ENCODE data around the gene MRPL12. TPM values are rescaled to one million over a fixed set of nuclear protein-coding genes. Genes with fewer than 3 reads are reported as not detected.
A peak's percentile ranks its signal among the peaks of the same experiment; 100 is the strongest.

The MRPL12 gene
- total RNA-seq, 1 donor from 2014 or later: 106 TPM

DNA sequence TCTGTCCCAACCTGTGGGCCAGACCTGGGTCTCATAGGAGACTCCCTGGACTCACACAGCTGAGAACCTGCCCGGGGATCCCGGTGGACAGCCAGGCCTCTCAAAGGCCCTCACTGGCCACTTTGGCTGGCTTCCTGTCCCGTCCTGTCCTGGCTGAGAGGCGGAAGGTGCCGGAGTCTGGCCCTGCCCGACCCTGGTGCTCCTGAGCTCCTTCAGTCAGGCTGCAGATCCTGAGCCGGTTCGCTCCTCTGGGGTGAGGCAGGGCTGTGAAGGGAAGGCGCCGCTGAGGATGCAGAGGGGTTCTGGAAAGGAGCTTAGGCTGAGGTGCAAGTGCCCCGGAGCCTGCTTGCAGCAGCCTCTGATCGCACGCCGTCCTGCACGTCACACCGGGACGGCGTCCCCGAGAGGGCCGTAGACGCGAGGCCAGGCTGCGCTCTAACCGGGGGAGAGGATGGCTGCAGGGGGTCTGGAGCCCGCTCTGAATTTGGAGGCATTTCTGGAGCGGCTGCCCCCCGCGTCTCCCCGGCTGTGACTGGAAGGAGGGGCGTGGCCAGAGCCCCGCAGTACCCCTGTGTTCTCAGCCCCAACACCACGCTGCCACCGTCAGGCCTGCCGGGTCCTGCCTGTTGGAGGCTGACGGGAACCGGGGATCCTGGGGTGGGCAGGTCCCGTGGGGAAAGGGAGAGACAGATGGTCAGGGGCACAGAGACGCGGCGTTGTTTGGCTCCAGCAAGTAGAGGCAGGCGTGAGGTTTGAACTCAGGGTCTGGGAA lies 15.2 kb upstream of the MRPL12 start:
- Mint-ChIP-seq H3K27ac (ENCODE audit: unreplicated experiment) (no peak overlapping the region), H3K36me3 (ENCODE audit: low read depth) (peaks cover 2% of the 10 kb centered on the region), H3K9me3 (no peaks in the 10 kb centered on the region), H3K27me3 (ENCODE audit: low read depth) (no peaks in the 10 kb centered on the region), H3K4me1 (peaks cover 12% of the 10 kb centered on the region), H3K4me3 (peak overlapping the region; percentile 76)
- TF ChIP-seq, protein P1, sequence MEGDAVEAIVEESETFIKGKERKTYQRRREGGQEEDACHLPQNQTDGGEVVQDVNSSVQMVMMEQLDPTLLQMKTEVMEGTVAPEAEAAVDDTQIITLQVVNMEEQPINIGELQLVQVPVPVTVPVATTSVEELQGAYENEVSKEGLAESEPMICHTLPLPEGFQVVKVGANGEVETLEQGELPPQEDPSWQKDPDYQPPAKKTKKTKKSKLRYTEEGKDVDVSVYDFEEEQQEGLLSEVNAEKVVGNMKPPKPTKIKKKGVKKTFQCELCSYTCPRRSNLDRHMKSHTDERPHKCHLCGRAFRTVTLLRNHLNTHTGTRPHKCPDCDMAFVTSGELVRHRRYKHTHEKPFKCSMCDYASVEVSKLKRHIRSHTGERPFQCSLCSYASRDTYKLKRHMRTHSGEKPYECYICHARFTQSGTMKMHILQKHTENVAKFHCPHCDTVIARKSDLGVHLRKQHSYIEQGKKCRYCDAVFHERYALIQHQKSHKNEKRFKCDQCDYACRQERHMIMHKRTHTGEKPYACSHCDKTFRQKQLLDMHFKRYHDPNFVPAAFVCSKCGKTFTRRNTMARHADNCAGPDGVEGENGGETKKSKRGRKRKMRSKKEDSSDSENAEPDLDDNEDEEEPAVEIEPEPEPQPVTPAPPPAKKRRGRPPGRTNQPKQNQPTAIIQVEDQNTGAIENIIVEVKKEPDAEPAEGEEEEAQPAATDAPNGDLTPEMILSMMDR (conservative IDR thresholded peaks at IDR 0.05): no peak
- no peak for DNase-seq (ENCODE audit: low read depth, low spot score)

DNA sequence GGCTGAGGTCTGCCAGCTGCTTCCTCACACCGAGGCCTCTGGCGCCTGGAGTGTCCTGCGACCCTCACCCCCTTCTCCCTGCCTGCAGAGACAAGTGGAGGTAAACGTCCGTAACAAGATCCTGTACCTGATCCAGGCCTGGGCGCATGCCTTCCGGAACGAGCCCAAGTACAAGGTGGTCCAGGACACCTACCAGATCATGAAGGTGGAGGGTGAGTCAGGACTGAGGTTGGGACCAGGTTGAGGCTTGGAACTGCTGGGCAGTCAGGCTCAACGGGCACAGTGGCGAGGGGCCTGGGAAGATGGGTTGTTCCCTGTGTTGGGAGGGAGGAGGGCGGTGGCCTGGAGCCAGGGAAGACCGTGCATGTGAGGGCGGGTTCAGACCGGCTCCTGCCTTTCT lies 14.6 kb upstream of the MRPL12 start:
- no peak overlapping the region for H3K4me3 Mint-ChIP-seq
- no peak overlapping the region for H3K27ac Mint-ChIP-seq (ENCODE audit: unreplicated experiment)
- no peaks in the 10 kb centered on the region for H3K9me3 Mint-ChIP-seq
- TF ChIP-seq, protein P1 (conservative IDR thresholded peaks at IDR 0.05): no peak
- no peaks in the 10 kb centered on the region for H3K27me3 Mint-ChIP-seq (ENCODE audit: low read depth)
- H3K36me3 Mint-ChIP-seq (ENCODE audit: low read depth): peaks cover 2% of the 10 kb centered on the region
- H3K4me1 Mint-ChIP-seq: peaks cover 9% of the 10 kb centered on the region
- DNase-seq (ENCODE audit: low read depth, low spot score): no peak

DNA sequence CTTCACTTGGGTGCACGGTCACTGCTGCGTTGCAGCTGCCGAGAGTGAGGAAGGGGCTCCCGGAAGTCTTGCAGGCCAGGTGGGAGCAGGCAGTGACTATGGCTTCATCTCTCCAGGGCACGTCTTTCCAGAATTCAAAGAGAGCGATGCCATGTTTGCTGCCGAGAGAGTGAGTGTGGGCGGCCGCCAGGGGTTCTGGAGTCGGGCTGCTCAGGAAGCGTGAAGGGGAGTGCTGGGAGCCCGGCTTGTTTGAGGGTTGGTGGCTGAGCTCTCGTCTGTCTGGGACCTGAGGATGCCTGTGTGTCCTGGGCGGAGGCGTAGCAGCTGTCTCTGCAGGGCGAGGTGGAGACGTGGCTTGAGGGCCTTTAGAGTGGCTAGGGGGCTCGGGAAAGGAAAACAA lies 13.1 kb upstream of the MRPL12 start:
- Mint-ChIP-seq H3K4me1 (no peaks in the 10 kb centered on the region), H3K9me3 (no peaks in the 10 kb centered on the region), H3K27me3 (ENCODE audit: low read depth) (no peaks in the 10 kb centered on the region), H3K4me3 (peak overlapping the region; percentile 15), H3K27ac (ENCODE audit: unreplicated experiment) (no peak overlapping the region), H3K36me3 (ENCODE audit: low read depth) (peaks cover 2% of the 10 kb centered on the region)
- DNase-seq (ENCODE audit: low read depth, low spot score): no peak
- TF ChIP-seq, protein P1 (conservative IDR thresholded peaks at IDR 0.05): no peak

DNA sequence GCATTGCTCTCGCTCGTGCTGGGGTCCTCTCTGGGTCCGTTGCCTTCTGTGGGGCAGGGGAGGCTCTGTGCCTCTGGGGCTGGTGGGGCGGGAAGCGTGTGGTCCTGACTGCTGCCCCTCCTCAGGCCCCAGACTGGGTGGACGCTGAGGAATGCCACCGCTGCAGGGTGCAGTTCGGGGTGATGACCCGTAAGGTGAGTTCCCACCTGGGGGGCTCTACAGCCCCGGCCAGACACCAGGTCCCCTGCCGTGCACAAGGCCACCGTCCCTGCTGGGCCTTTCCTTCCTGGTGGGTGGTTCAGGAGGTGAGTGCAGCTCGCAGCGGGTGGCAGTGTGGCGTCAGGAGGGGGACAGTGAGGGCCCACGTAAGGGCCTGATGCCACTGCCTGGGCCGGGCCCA lies 12.6 kb upstream of the MRPL12 start:
- no peaks in the 10 kb centered on the region for H3K27me3 Mint-ChIP-seq (ENCODE audit: low read depth)
- H3K4me3 Mint-ChIP-seq: no peak overlapping the region
- no peaks in the 10 kb centered on the region for H3K4me1 Mint-ChIP-seq
- no peaks in the 10 kb centered on the region for H3K9me3 Mint-ChIP-seq
- no peak overlapping the region for H3K27ac Mint-ChIP-seq (ENCODE audit: unreplicated experiment)
- no peak for DNase-seq (ENCODE audit: low read depth, low spot score)
- TF ChIP-seq, protein P1 (conservative IDR thresholded peaks at IDR 0.05): no peak
- peaks cover 2% of the 10 kb centered on the region for H3K36me3 Mint-ChIP-seq (ENCODE audit: low read depth)

DNA sequence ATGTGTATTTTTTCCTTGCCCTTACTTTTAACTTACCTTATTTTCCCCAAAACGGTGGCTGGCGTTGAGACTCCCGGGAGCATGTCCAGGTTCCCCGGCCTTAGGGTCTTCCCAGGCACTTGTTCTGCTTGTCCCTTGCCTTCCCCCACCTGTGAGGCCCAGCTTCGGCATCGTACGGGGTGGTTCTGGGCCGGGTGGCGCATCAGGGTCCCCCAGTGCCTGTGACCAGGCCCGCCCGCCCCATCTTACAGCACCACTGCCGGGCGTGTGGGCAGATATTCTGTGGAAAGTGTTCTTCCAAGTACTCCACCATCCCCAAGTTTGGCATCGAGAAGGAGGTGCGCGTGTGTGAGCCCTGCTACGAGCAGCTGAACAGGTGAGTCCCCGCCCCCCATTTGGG lies 12.0 kb upstream of the MRPL12 start:
- no peaks in the 10 kb centered on the region for H3K9me3 Mint-ChIP-seq
- no peaks in the 10 kb centered on the region for H3K27me3 Mint-ChIP-seq (ENCODE audit: low read depth)
- TF ChIP-seq, protein P1 (conservative IDR thresholded peaks at IDR 0.05): no peak
- no peak for DNase-seq (ENCODE audit: low read depth, low spot score)
- no peaks in the 10 kb centered on the region for H3K4me1 Mint-ChIP-seq
- H3K4me3 Mint-ChIP-seq: no peak overlapping the region
- peaks cover 2% of the 10 kb centered on the region for H3K36me3 Mint-ChIP-seq (ENCODE audit: low read depth)
- no peak overlapping the region for H3K27ac Mint-ChIP-seq (ENCODE audit: unreplicated experiment)
